Type B pancreatic cell (in vitro differentiated cells): ENCODE results near the gene IGSF3. TPM values are rescaled to one million over a fixed set of nuclear protein-coding genes. Genes with fewer than 3 reads are reported as not detected.

ENCODE experiments used
- DNase-seq: peaks from one replicate; pipeline ENCODE4 v3.0.0; 2021; ENCODE audit warnings: mixed read lengths; ENCODE audit not compliant: unreplicated experiment; ENCODE audit errors: extremely low spot score
- H3K27ac Mint-ChIP-seq: 2 replicates; pipeline ENCODE4 v1.8.0; 2021; ENCODE audit warnings: mild to moderate bottlenecking, mixed read lengths
- H3K27me3 Mint-ChIP-seq: 2 replicates; pipeline ENCODE4 v1.8.0; 2021; ENCODE audit warnings: mixed read lengths
- H3K36me3 Mint-ChIP-seq: 2 replicates; pipeline ENCODE4 v1.8.0; 2021; ENCODE audit warnings: mixed read lengths
- H3K4me1 Mint-ChIP-seq: one replicate; pipeline ENCODE4 v1.8.0; 2021; ENCODE audit warnings: mixed read lengths; ENCODE audit not compliant: unreplicated experiment
- H3K4me3 Mint-ChIP-seq: 2 replicates; pipeline ENCODE4 v1.8.0; 2021; ENCODE audit warnings: mild to moderate bottlenecking, mixed read lengths
- H3K9me3 Mint-ChIP-seq: 2 replicates; pipeline ENCODE4 v1.8.0; 2021; ENCODE audit warnings: mixed read lengths
- total RNA-seq: library from RNA; stranded (reverse); gene quantifications from 2 replicates; pipeline ENCODE4 v1.2.1, GENCODE V29; 2021; ENCODE audit warnings: low replicate concordance
- TF ChIP-seq, protein P1 (sequence below): fragments of 200-600 bp; sonication (generic); conservative IDR thresholded peaks from 2 replicates; pipeline ENCODE4 v1.5.0; 2021; ENCODE audit warnings: antibody characterized with exemption, mild to moderate bottlenecking

IGSF3 gene
- total RNA-seq, 1 donor from 2014 or later = 42.9 TPM

DNA sequence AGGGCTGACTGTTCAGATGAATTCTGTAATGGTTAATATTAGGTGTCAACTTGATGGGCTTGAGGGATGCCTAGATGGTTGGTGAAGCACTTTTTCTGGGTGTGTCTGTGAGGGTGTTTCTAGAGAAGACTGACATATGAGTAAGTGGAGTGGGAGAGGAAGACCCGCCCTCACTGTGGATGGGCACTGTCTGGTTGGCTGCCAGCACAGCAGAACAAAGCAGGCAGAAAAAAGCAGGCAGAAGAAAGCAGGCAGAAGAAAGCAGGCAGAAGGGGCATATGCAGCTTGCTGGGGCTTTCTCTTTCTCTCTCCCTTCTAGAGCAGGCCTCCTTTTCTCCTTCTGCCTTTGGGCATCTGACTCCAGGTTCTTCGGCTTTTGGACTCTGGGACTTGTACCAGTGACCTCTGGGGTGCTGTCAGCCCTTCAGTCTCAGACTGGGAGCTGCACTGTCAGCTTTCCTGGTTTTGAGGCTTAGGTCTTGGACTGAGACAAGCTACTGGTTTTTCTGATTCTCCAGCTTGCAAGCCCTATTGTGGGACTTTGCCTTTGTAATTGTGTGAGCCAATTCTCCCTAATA, 43.8 kb upstream of the IGSF3 start:
- H3K4me1 Mint-ChIP-seq = peaks cover 37% of the 10 kb centered on the region
- no peak overlapping the region for H3K4me3 Mint-ChIP-seq
- no peaks in the 10 kb centered on the region for H3K36me3 Mint-ChIP-seq
- peak; percentile 49 for DNase-seq
- H3K9me3 Mint-ChIP-seq = no peaks in the 10 kb centered on the region
- no peaks in the 10 kb centered on the region for H3K27me3 Mint-ChIP-seq
- TF ChIP-seq, protein P1, sequence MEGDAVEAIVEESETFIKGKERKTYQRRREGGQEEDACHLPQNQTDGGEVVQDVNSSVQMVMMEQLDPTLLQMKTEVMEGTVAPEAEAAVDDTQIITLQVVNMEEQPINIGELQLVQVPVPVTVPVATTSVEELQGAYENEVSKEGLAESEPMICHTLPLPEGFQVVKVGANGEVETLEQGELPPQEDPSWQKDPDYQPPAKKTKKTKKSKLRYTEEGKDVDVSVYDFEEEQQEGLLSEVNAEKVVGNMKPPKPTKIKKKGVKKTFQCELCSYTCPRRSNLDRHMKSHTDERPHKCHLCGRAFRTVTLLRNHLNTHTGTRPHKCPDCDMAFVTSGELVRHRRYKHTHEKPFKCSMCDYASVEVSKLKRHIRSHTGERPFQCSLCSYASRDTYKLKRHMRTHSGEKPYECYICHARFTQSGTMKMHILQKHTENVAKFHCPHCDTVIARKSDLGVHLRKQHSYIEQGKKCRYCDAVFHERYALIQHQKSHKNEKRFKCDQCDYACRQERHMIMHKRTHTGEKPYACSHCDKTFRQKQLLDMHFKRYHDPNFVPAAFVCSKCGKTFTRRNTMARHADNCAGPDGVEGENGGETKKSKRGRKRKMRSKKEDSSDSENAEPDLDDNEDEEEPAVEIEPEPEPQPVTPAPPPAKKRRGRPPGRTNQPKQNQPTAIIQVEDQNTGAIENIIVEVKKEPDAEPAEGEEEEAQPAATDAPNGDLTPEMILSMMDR = no peak
- H3K27ac Mint-ChIP-seq = peak overlapping the region; percentile 57

DNA sequence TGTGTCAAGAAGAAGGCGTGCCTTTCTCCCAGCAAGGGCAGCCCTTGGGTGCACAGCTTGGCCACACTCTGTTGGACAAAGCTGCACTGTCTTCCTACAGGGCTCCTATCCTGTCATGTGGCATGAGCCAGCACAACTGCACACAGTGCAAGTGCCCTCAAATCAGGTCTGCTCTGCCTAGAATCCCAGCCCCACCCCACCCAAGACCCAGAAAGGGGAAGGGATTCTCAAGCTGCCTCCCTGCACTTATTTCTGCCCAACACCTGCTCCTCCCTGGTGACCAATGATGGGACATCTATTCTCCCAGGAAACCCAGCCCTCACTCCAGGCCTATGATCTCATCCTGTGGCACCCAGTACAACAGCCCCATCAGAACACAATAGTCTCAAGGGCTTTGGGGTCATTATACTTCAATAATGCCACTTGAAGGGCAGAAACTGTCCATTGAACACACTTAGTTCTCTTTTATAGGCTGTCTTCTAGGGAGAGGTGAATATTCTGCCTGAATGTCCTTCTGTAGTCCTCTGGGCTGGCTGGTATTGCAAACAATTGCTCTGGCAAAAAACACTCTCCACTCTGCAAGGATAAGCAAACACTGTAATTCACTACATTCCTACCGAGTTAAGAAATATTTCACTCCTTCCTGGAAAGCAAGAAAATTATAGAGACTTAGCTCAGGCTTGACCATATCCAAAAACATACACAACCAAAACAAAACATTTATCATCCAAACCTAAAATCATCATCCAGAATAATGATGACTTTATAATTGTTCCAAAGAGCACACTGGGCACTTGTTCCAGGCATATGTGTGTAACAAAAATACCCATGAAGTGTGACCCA, 43.1 kb upstream of the IGSF3 start:
- H3K4me3 Mint-ChIP-seq = no peak overlapping the region
- H3K27ac Mint-ChIP-seq = peak overlapping the region; percentile 57
- DNase-seq = no peak
- TF ChIP-seq, protein P1 = no peak
- no peaks in the 10 kb centered on the region for H3K36me3 Mint-ChIP-seq
- H3K27me3 Mint-ChIP-seq = no peaks in the 10 kb centered on the region
- no peaks in the 10 kb centered on the region for H3K9me3 Mint-ChIP-seq
- peaks cover 37% of the 10 kb centered on the region for H3K4me1 Mint-ChIP-seq

DNA sequence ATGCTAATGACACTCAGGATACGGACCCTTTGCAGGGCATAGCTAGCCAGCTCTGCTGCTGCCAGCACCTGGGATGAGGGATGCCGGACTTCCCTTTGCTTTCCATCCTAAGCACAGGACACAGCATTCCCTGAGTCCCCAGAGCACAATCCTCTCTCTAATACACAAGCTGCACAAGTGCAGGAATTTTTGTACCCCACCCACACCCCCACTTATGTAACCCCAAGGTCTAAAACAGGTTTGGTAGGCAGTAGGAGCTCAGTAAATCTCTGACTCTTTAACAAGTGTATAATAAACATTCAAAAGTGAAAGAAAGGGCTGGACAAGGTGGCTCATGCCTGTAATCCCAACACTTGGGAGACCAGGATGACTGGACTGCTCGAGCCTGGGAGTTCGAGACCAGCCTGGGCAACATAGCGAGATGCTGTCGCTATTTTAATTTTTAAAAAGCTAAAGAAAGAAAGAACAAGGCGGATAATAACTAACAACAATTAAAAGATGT, 42.2 kb upstream of the IGSF3 start:
- H3K4me3 Mint-ChIP-seq = no peak overlapping the region
- TF ChIP-seq, protein P1 = no peak
- no peaks in the 10 kb centered on the region for H3K9me3 Mint-ChIP-seq
- H3K27ac Mint-ChIP-seq = peak overlapping the region; percentile 10
- no peak for DNase-seq
- H3K27me3 Mint-ChIP-seq = no peaks in the 10 kb centered on the region
- H3K36me3 Mint-ChIP-seq = no peaks in the 10 kb centered on the region
- peaks cover 37% of the 10 kb centered on the region for H3K4me1 Mint-ChIP-seq

DNA sequence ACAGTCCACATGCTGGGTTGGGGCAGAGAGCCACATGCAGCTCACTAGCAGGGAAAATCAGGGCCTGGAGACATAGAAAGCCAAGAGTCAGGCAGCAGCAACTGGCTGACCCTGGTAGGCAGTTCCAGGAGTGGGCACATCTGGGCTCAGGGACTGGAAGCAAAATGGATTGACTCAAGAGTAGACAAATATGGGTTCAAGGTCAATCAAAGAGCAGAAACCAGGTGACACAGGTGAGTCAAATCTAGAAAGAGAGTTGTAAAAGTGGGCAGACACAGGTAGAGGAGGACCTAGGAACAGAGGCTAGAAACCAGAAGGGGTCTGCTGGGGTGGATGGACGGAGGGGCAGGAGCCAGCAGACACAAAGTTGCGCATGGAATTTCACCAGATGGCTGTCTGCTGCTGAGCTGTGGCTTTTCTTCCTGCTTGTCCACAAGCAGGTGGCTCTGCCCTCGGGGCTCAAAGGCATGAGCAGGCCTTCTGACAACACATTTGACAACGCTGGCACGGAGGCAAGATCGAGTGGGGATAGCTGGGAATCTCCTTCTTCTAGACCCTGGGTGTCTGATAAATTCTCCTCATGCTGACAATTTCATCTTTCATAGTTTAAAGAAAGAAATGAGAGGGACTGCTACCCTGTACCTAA, 40.8 kb upstream of the IGSF3 start:
- Mint-ChIP-seq H3K27ac (peak overlapping the region; percentile 52), H3K4me1 (peaks cover 37% of the 10 kb centered on the region), H3K27me3 (no peaks in the 10 kb centered on the region)

DNA sequence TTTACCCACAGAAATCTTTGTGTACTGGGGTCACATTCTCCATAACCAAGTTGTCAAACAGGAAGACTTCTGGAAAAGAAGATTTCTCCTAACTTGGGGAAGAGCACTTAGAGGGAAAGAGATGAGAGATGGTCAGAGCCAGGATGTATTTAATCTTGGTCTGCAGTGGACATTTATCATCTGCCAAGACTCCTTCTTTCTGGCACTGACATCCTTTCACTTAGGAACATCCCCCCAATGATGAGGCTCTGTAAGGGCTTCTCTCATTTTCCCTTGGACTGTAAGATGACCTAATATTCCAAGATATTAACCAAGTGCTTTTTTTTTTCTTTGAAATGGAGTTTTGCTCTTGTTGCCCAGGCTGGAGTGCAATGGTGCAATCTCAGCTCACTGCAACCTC, 39.3 kb upstream of the IGSF3 start:
- H3K27me3 Mint-ChIP-seq = no peaks in the 10 kb centered on the region
- no peak overlapping the region for H3K4me3 Mint-ChIP-seq

More for the DNA sequence above, 40.8 kb upstream of the IGSF3 start:
- DNase-seq = peak; percentile 51
- no peaks in the 10 kb centered on the region for H3K36me3 Mint-ChIP-seq
- H3K9me3 Mint-ChIP-seq = no peaks in the 10 kb centered on the region
- TF ChIP-seq, protein P1 = no peak
- no peak overlapping the region for H3K4me3 Mint-ChIP-seq

More for the DNA sequence above, 39.3 kb upstream of the IGSF3 start:
- TF ChIP-seq, protein P1 = no peak
- DNase-seq = no peak
- H3K27ac Mint-ChIP-seq = no peak overlapping the region
- no peaks in the 10 kb centered on the region for H3K9me3 Mint-ChIP-seq
- no peaks in the 10 kb centered on the region for H3K36me3 Mint-ChIP-seq
- H3K4me1 Mint-ChIP-seq = peaks cover 27% of the 10 kb centered on the region
